IPS DF 6.9 (cell line): ENCODE results near the gene RRAD.

Experiments used
- DNase-seq: peaks from one replicate; pipeline ENCODE4 v3.0.0-alpha.2; 2013; ENCODE audit warnings: low read depth, low spot score
- H3K27ac ChIP-seq: one replicate; pipeline ENCODE4 v1.5.1; 2013; ENCODE audit warnings: low read length, control low read depth
- H3K27me3 ChIP-seq: 2 replicates; pipeline ENCODE4 v1.6.1; 2013; ENCODE audit warnings: mild to moderate bottlenecking, low read length; ENCODE audit not compliant: control insufficient read depth, insufficient read depth
- H3K36me3 ChIP-seq: 2 replicates; pipeline ENCODE4 v1.6.1; 2013; ENCODE audit warnings: low read length; ENCODE audit not compliant: control insufficient read depth, insufficient read depth
- H3K4me1 ChIP-seq: 2 replicates; pipeline ENCODE4 v1.6.1; 2013; ENCODE audit warnings: low read length; ENCODE audit not compliant: control insufficient read depth, insufficient read depth
- H3K4me3 ChIP-seq: 2 replicates; pipeline ENCODE4 v1.5.1; 2013; ENCODE audit warnings: mild to moderate bottlenecking, low read length
- H3K9me3 ChIP-seq: 2 replicates; pipeline ENCODE4 v1.6.1; 2013; ENCODE audit warnings: low read length, inconsistent platforms; ENCODE audit not compliant: control insufficient read depth, insufficient read depth
- WGBS: extraction: QIAGEN DNeasy Blood & Tissue Kit; methylation state at CpG from one replicate; pipeline ENCODE4 v1.1.7; 2013; ENCODE audit warnings: mixed read lengths, missing lambda C conversion rate; ENCODE audit not compliant: insufficient read length, insufficient coverage; 5-methylcytosine and 5-hydroxymethylcytosine counted together

Gene RRAD

DNA sequence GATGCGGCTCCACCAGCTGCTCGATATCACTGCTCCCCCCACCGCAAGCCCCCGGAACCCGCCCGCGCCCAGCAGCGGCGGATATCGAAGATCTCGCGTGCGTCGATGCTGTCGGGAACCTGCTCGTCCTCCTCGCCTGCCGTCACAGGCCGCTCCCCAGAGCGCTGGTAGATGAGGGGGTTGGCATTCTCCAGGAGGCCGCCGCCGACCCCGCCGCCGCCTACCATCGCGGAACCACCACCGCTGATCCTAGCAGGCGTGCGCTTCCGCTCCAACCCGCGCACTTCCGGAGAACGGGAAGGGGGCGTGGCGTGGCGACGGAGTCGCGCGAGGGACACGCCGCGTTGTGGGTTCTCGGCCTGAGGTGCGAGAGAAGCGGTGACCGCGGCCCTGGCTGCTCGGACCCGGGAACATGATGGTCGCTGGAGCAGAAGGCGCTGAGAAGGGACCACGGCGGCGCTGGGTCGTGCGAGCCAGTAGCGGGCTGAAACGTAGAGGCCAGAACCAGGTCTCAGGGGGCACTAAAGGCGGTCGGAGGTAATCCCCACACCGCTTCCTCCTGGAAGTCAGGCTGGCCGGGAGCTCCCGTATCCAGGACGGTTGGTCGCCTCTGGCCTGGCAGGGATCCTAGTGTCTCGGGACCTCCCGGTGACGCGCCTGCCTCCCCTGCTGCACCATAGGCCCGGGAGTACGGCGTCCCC lies 9.0 kb upstream of the RRAD start, which contains the start of gene CIAO2B:
CIAO2B (minus strand) TSS at position 265 of the 701 bp plus-strand sequence; CDS start at position 227, 38 bp downstream.
- H3K4me1 ChIP-seq = 0 out of 2 replicates have a peak, but pooled peaks cover 2% of the 10 kb centered on the region
- no CpG with 5 or more reads among the region's 76 CpGs for WGBS
- H3K27me3 ChIP-seq = no peaks in the 10 kb centered on the region
- no peaks in the 10 kb centered on the region for H3K36me3 ChIP-seq
- DNase-seq = no peak
- peak within 1 kb of the TSS; percentile 76; the same call in 1 of the 2 replicates for H3K4me3 ChIP-seq
- H3K9me3 ChIP-seq = no peaks in the 10 kb centered on the region
- H3K27ac ChIP-seq = no peak within 1 kb of the TSS

DNA sequence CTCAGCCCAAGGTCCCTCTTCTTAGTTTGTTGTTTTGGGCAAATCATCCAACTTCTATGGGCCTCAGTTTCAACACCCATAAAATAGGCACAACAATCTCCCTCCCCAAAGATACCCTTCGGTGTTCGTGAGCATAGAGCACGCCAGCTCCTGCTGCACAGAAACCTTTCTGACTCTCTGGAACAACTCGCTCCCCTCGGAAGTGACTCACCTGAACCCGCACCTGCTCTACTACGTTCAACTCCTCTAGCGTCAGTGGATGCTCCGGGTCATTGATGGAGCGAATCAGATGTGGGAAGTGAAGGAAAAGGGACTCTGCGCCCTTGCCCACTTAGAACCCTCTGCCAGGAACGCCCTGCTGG lies 8.4 kb upstream of the RRAD start:
- no peak overlapping the region for H3K27ac ChIP-seq
- no peaks in the 10 kb centered on the region for H3K36me3 ChIP-seq
- 0 out of 2 replicates have a peak, but pooled peaks cover 2% of the 10 kb centered on the region for H3K4me1 ChIP-seq
- no peaks in the 10 kb centered on the region for H3K27me3 ChIP-seq
- WGBS = no CpG with 5 or more reads among the region's 12 CpGs
- H3K9me3 ChIP-seq = no peaks in the 10 kb centered on the region
- H3K4me3 ChIP-seq = peak overlapping the region; percentile 76; the same call in 1 of the 2 replicates
- DNase-seq = no peak

DNA sequence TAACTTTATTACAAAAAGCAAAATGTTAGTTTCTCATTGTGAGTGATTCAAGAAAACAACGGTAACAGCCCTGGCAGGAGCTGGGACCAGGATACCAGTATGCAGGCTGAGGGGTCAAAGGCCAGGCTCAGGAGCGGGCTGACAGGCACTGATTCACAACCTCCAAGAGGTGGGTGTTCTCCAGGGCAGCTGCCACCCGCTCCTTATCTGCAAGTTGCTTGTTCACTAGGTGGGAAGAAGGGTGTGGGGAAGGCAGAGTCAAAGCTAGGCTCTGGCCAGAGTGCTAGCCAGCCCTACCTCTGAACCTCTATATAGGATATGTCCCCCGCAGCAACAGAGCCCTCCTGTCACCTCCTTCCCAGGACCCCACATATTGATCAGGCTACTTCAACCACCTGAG lies 6.7 kb upstream of the RRAD start:
- Histone ChIP-seq H3K27me3 (no peaks in the 10 kb centered on the region), H3K36me3 (no peaks in the 10 kb centered on the region), H3K9me3 (no peaks in the 10 kb centered on the region), H3K27ac (no peak overlapping the region), H3K4me3 (no peak overlapping the region), H3K4me1 (0 out of 2 replicates have a peak, but pooled peaks cover 2% of the 10 kb centered on the region)
- no CpG with 5 or more reads among the region's 4 CpGs for WGBS
- DNase-seq = no peak

DNA sequence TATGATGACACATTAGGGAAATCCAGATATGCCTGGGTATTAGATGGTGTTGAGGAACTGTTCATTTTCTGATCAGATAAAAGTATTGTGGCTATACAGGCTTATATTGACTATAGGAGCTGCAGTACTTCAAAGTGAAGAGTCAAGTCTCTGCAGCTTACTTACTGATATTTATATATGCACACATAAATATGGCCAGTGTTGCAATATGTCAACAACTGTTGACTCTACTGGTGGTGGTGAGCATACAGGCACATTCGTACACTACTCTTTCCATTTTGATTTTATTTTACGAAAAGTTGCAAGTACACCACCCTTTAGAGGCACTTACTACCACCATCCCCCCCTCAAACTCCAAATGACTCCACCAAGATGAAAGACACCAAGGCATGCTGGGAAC lies 6.3 kb upstream of the RRAD start:
- no peak for DNase-seq
- H3K9me3 ChIP-seq = no peaks in the 10 kb centered on the region
- 0 out of 2 replicates have a peak, but pooled peaks cover 2% of the 10 kb centered on the region for H3K4me1 ChIP-seq
- no peaks in the 10 kb centered on the region; the same call in 1 of the 2 replicates for H3K27me3 ChIP-seq
- H3K36me3 ChIP-seq = no peaks in the 10 kb centered on the region
- H3K4me3 ChIP-seq = no peak overlapping the region
- WGBS = no CpG with 5 or more reads among the region's 2 CpGs
- no peak overlapping the region for H3K27ac ChIP-seq

GRCh38 chr16:66930189-66930588 lies 4.9 kb upstream of the RRAD start:
- Histone ChIP-seq H3K27ac (no peak overlapping the region), H3K36me3 (no peaks in the 10 kb centered on the region), H3K4me1 (0 out of 2 replicates have a peak, but pooled peaks cover 2% of the 10 kb centered on the region), H3K9me3 (no peaks in the 10 kb centered on the region), H3K4me3 (no peak overlapping the region), H3K27me3 (peaks cover 11% of the 10 kb centered on the region)
- no CpG with 5 or more reads among the region's 4 CpGs for WGBS
- no peak for DNase-seq

DNA sequence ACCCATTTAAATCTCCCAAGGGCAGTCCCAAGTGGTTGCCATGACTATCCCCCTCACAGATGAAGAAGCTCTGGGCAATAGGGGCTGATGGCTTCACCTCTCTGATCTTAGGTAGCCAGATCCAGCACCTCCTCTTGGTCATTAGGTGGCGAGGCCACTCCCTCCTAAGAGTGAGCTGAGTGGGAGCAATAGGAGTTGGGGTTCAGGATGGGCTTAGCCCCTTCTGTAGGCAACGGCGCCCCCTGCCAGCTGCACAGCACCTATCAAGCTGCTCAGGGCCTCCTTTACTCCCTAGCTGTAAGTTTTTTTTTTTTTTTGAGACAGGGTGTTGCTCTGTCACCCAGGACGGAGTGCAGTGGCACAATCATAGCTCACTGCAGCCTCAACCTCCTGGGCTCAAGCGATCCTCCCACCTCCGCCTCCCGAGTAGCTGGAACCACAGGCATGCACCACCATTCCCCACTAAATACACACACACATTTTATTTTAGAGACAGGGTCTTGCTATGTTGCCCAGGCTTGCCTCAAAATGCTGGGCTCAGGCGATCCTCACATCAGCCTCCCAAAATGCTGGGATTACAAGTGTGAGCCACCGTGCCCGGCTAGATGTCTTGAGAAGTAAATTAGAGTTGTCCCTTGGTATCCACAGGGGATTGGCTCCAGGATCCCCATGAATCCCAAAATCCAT lies 3.5 kb upstream of the RRAD start:
- no peak for DNase-seq
- WGBS = no CpG with 5 or more reads among the region's 10 CpGs
- no peak overlapping the region for H3K27ac ChIP-seq

DNA sequence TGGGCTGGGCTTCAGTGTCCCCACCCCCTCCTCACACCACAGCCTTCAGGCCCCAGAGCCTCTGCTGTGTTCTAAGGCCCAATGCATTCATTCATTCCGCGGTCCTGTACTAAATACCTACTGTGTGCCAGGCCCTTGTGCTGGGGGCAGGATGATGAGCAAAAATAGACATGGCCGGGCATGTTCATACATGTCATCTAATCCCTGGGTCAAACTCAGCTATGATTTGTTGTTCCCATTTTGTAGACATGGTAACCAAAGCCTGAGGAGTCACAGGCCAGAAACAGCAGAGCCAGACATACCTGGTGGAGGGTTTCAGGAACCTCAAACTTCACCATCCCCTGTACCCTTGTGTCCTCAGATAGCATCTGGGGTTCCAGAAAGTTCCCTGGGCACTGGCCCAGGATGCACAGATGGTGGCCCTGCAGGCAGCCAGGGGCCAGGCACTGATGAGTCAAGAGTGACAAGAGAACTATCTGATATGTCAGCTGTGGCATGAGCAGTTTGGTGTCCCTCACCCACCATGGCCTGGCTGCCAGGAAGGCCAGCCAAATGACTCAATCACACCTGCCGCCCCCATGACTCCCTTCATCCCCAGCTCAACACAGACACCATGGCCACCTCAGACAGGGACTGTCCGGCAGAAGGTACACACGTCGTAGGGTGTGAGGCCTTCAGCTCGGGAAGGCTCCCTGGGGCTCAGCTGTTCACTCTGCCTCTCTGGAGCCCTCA lies 2.7 kb upstream of the RRAD start:
- WGBS = no CpG with 5 or more reads among the region's 8 CpGs
- Histone ChIP-seq H3K27ac (no peak overlapping the region), H3K36me3 (no peaks in the 10 kb centered on the region), H3K4me3 (no peak overlapping the region), H3K27me3 (peaks cover 14% of the 10 kb centered on the region), H3K4me1 (no peaks in the 10 kb centered on the region), H3K9me3 (no peaks in the 10 kb centered on the region)
- no peak for DNase-seq

More for the DNA sequence above, 3.5 kb upstream of the RRAD start:
- no peak overlapping the region for H3K4me3 ChIP-seq
- no peaks in the 10 kb centered on the region for H3K9me3 ChIP-seq
- peaks cover 12% of the 10 kb centered on the region for H3K27me3 ChIP-seq
- 0 out of 2 replicates have a peak, but pooled peaks cover 2% of the 10 kb centered on the region for H3K4me1 ChIP-seq
- H3K36me3 ChIP-seq = no peaks in the 10 kb centered on the region

DNA sequence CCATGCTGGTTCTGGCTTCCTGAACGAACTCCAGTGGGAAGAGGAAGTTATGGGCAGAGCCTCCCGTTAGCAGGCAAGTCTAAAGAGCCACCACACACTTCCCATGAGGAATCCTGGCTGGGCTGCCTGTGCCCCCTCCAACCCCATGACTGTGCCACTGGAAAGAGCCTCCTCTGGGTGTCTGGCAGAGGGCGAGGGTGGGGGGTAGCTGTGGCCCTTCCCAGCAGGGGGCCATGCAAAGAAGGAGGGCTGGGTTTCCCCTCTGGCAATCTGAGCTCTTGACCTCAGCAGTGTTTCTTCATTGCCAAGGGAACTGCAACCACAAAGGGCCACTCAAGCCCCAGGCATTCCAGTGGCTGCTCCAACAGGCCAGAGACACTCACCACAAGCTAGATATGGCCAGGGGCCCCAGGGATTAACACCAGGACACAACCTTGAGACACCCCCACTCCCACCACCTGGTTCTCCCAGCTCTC lies 1.7 kb upstream of the RRAD start:
- Histone ChIP-seq H3K27ac (no peak overlapping the region), H3K36me3 (no peaks in the 10 kb centered on the region), H3K4me1 (no peaks in the 10 kb centered on the region), H3K27me3 (peaks cover 14% of the 10 kb centered on the region), H3K4me3 (no peak overlapping the region), H3K9me3 (no peaks in the 10 kb centered on the region)
- no peak for DNase-seq
- no CpG with 5 or more reads among the region's 3 CpGs for WGBS

GRCh38 chr16:66926171-66926947 lies 1.0 kb upstream of the RRAD start:
- no peaks in the 10 kb centered on the region for H3K9me3 ChIP-seq
- H3K4me3 ChIP-seq = no peak overlapping the region
- no peaks in the 10 kb centered on the region for H3K36me3 ChIP-seq
- no peak for DNase-seq
- H3K27ac ChIP-seq = no peak overlapping the region
- whole genome bisulfite sequencing = no CpG with 5 or more reads among the region's 5 CpGs
- no peaks in the 10 kb centered on the region for H3K4me1 ChIP-seq
- H3K27me3 ChIP-seq = peaks cover 14% of the 10 kb centered on the region
